Measurements from ENCODE around the gene CDYL. TPM values are rescaled to one million over a fixed set of nuclear protein-coding genes. Genes with fewer than 3 reads are reported as not detected.

The CDYL gene
- total RNA-seq, 1 experiment from 2014 or later = 60.8 TPM

- intact Hi-C loops (cut with micrococcal nuclease; ENCODE audit: unreplicated experiment) = no loop called here
- H3K4me1 ChIP-seq (replicated peaks; ENCODE audit: insufficient read depth) = no peaks in the 10 kb centered on the region
- no peak for TF ChIP-seq EZH2 (IDR thresholded peaks at IDR 0.05; ENCODE audit: low read depth)
- TF ChIP-seq, protein P1, sequence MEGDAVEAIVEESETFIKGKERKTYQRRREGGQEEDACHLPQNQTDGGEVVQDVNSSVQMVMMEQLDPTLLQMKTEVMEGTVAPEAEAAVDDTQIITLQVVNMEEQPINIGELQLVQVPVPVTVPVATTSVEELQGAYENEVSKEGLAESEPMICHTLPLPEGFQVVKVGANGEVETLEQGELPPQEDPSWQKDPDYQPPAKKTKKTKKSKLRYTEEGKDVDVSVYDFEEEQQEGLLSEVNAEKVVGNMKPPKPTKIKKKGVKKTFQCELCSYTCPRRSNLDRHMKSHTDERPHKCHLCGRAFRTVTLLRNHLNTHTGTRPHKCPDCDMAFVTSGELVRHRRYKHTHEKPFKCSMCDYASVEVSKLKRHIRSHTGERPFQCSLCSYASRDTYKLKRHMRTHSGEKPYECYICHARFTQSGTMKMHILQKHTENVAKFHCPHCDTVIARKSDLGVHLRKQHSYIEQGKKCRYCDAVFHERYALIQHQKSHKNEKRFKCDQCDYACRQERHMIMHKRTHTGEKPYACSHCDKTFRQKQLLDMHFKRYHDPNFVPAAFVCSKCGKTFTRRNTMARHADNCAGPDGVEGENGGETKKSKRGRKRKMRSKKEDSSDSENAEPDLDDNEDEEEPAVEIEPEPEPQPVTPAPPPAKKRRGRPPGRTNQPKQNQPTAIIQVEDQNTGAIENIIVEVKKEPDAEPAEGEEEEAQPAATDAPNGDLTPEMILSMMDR (conservative IDR thresholded peaks at IDR 0.05) = no peak
- POLR2A ChIA-PET (ENCODE audit: unreplicated experiment) = no interaction called here
- no peak overlapping the region for H3K27ac ChIP-seq
- H3K79me2 ChIP-seq (ENCODE audit: low read depth) = peaks cover 42% of the 10 kb centered on the region
- H3K4me3 ChIP-seq = no peak overlapping the region
- no peaks in the 10 kb centered on the region for H3K9me2 ChIP-seq (ENCODE audit: insufficient read depth)
- CTCF ChIA-PET = no interaction called here
- BruUV-seq (replicated peaks) = no TSS peak
- no peaks in the 10 kb centered on the region for H3F3A ChIP-seq (ENCODE audit: insufficient read depth, low read depth)
- no peaks in the 10 kb centered on the region for H3K27me3 ChIP-seq (ENCODE audit: insufficient read depth, low read depth)
- H3K9me3 ChIP-seq (ENCODE audit: insufficient read depth, low read depth) = no peaks in the 10 kb centered on the region
- H3K36me3 ChIP-seq (ENCODE audit: low read depth) = no peaks in the 10 kb centered on the region
- no peaks in the 10 kb centered on the region for H4K20me1 ChIP-seq (ENCODE audit: insufficient read depth)
- no peak overlapping the region for H3K4me2 ChIP-seq
- DNase-seq = no peak
- H2AFZ ChIP-seq = no peak overlapping the region
Measured at GRCh38 chr6:4840169-4840568, 64.0 kb downstream of the CDYL start.

- H3K9me3 ChIP-seq (ENCODE audit: insufficient read depth, low read depth) = no peaks in the 10 kb centered on the region
- H3K27me3 ChIP-seq (ENCODE audit: insufficient read depth, low read depth) = no peaks in the 10 kb centered on the region
- intact Hi-C loops (cut with micrococcal nuclease; ENCODE audit: unreplicated experiment) = no loop called here
- ChIA-PET CTCF (no interaction called here), POLR2A (ENCODE audit: unreplicated experiment) (no interaction called here)
- H3K4me3 ChIP-seq = no peak overlapping the region
- no peak overlapping the region for H3K27ac ChIP-seq
- H3K79me2 ChIP-seq (ENCODE audit: low read depth) = peaks cover 67% of the 10 kb centered on the region
- H3K4me2 ChIP-seq = no peak overlapping the region
- H2AFZ ChIP-seq = no peak overlapping the region
- no peak for DNase-seq
- no peaks in the 10 kb centered on the region for H3F3A ChIP-seq (ENCODE audit: insufficient read depth, low read depth)
- H3K4me1 ChIP-seq (replicated peaks; ENCODE audit: insufficient read depth) = peaks cover 11% of the 10 kb centered on the region
- H3K36me3 ChIP-seq (ENCODE audit: low read depth) = no peaks in the 10 kb centered on the region
- H3K9me2 ChIP-seq (ENCODE audit: insufficient read depth) = no peaks in the 10 kb centered on the region
- BruUV-seq (replicated peaks) = no TSS peak
- no peaks in the 10 kb centered on the region for H4K20me1 ChIP-seq (ENCODE audit: insufficient read depth)
- TF ChIP-seq, protein P1 (conservative IDR thresholded peaks at IDR 0.05) = no peak
- TF ChIP-seq EZH2 (IDR thresholded peaks at IDR 0.05; ENCODE audit: low read depth) = no peak
Measured at GRCh38 chr6:4844108-4844507, 67.9 kb downstream of the CDYL start.

GRCh38 chr6:4846387-4846786 is 70.2 kb downstream of the CDYL start:
- intact Hi-C loops (cut with micrococcal nuclease; ENCODE audit: unreplicated experiment) = loop anchor here (5.0 kb wide), 1 partner anchor 534 kb away; no protein-coding TSS in a partner anchor
- Histone ChIP-seq H3K4me2 (no peak overlapping the region), H3K9me2 (ENCODE audit: insufficient read depth) (no peaks in the 10 kb centered on the region), H3K9me3 (ENCODE audit: insufficient read depth, low read depth) (no peaks in the 10 kb centered on the region), H3K27ac (no peak overlapping the region), H3K4me1 (replicated peaks; ENCODE audit: insufficient read depth) (peaks cover 14% of the 10 kb centered on the region), H3K4me3 (no peak overlapping the region), H3K79me2 (ENCODE audit: low read depth) (peaks cover 54% of the 10 kb centered on the region), H3K36me3 (ENCODE audit: low read depth) (no peaks in the 10 kb centered on the region), H3K27me3 (ENCODE audit: insufficient read depth, low read depth) (no peaks in the 10 kb centered on the region), H4K20me1 (ENCODE audit: insufficient read depth) (no peaks in the 10 kb centered on the region), H2AFZ (no peak overlapping the region), H3F3A (ENCODE audit: insufficient read depth, low read depth) (no peaks in the 10 kb centered on the region)
- DNase-seq = no peak
- POLR2A ChIA-PET (ENCODE audit: unreplicated experiment) = no interaction called here
- CTCF ChIA-PET = no interaction called here
- no TSS peak for BruUV-seq (replicated peaks)
- no peak for TF ChIP-seq EZH2 (IDR thresholded peaks at IDR 0.05; ENCODE audit: low read depth)
- TF ChIP-seq, protein P1 (conservative IDR thresholded peaks at IDR 0.05) = no peak

All from PC-9 (cell line).